ENCODE data around the gene MORC2. TPM values are rescaled to one million over a fixed set of nuclear protein-coding genes. Genes with fewer than 3 reads are reported as not detected.

Gene MORC2
- 39.3 and 72.1 TPM in 2 replicates for total RNA-seq (2011; cell fraction: chromatin; rRNA removed; ENCODE audit: low replicate concordance)
- total RNA-seq (2011; cell fraction: nucleolus; rRNA removed) = 17.2 and 19.9 TPM in 2 replicates
- total RNA-seq (2011; cell fraction: nucleoplasm; rRNA removed) = 24.6 and 25.3 TPM in 2 replicates
- total RNA-seq (2014; rRNA removed) = 17.8 and 20.0 TPM in 2 replicates
- total RNA-seq (2014; rRNA removed; fragmentation: Illumina TruSeq; extraction: Trizol) = 16.3 and 16.6 TPM in 2 replicates
- 15.8 and 16.7 TPM in 2 replicates for total RNA-seq (2015; rRNA removed; fragmentation: Illumina TruSeq; extraction: Trizol)
- 34.7 and 35.5 TPM in 2 replicates for total RNA-seq (2021)
- polyA plus RNA-seq (2011; rRNA removed) = 12.6 and 19.4 TPM in 2 replicates
- 5.1 and 10.8 TPM in 2 replicates for polyA plus RNA-seq (2011; cell fraction: cytosol; rRNA removed)
- 33.7 and 39.5 TPM in 2 replicates for polyA plus RNA-seq (2011; cell fraction: nucleus; rRNA removed)
- 25.6 and 28.0 TPM in 2 replicates for polyA plus RNA-seq (2012)
- 30.8 and 32.0 TPM in 2 replicates for polyA plus RNA-seq (2014; fragmentation: Illumina TruSeq; extraction: Trizol)
- polyA plus RNA-seq (2014; fragmentation: Nextera tagmentation; extraction: Ambion mirVana) = 1 to 10 TPM; 3.3 to 3.8 TPM
- polyA plus RNA-seq (2014; rRNA removed) = 24.0 and 25.0 TPM in 2 replicates
- 23.7 and 24.2 TPM in 2 replicates for polyA minus RNA-seq (2011; rRNA and poly(A)+ RNA removed)
- polyA minus RNA-seq (2011; cell fraction: cytosol; rRNA and poly(A)+ RNA removed) = 23.6 and 25.3 TPM in 2 replicates
- polyA minus RNA-seq (2011; cell fraction: nucleus; rRNA and poly(A)+ RNA removed) = 9.2 and 16.8 TPM in 2 replicates
- Bru-seq, nascent RNA = percentile 73 among the genes with signal in this experiment
- percentile 72 among the genes with signal in this experiment for BruChase-seq, experiment 1, labeled RNA remaining after a 2-hour chase
- percentile 74 among the genes with signal in this experiment for BruChase-seq, experiment 2, labeled RNA remaining after a 6-hour chase
- long read RNA-seq, experiment 1, full-length matches to known transcripts = 11 of 59 reads
- long read RNA-seq, experiment 1, partial matches to known transcripts = 32 of 59 reads
- long read RNA-seq, experiment 1, other reads (novel, unspliced or antisense) = 16 of 59 reads
- long read RNA-seq, experiment 2, full-length matches to known transcripts = 5 of 36 reads
- long read RNA-seq, experiment 2, partial matches to known transcripts = 20 of 36 reads
- long read RNA-seq, experiment 2, other reads (novel, unspliced or antisense) = 11 of 36 reads
- long read RNA-seq, experiment 3, full-length matches to known transcripts = 1 of 10 reads
- long read RNA-seq, experiment 3, partial matches to known transcripts = 5 of 10 reads
- long read RNA-seq, experiment 3, other reads (novel, unspliced or antisense) = 4 of 10 reads

DNA sequence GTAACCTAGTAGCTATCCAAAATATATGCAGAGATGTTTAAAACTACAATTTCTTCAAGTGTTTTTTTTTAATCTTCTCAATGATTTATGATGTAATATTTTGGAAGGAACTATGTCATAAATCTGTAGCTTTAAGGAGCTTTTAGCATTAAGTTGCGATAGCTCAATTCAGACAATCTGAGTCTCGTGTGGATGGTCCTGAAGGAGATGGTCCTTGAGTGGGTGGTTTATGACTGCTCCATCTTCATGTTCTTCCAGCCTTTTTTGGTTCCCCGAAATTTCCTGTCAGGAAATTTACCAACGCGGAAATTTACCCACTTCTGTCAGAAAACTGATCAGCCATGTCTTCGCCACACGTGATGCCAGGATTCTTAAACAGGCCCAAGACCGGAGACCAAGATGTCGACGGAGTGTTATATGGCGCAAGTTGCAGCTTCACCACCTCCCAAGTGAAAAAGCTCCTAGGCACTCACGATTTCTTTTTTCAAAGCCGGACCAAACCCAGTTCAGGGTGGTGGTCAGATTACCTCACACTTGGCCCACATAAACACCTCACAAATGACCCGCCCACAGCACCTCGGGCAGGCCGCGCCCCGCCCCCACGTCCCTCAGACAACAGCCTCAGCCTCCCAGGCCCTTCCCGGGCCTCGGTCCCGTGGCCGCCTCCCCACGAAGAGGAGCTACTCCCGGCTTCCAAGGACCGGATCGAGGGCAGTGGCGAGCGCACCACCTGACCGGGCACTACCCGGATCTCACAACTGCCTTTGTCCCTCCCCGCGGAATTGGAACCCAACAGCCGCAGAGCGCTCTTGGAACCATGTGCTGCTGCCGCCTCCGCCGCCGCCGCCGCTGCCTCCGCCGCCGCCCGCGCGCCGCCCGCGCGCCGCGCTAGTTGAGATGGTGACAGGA is at the start of gene MORC2:
TSS of gene MORC2 (minus strand) at position 760 of the 909 bp plus-strand sequence. CDS start 885 bp downstream, outside the sequence.
- peak; percentile 70 for FAIRE-seq
- H3K79me2 ChIP-seq (ENCODE audit: control insufficient read depth, insufficient read depth, low read length) = peaks cover 99% of the 10 kb centered on the region
- H3K9me1 ChIP-seq (ENCODE audit: control insufficient read depth, insufficient read depth, low read length) = no peaks in the 10 kb centered on the region
- H4K20me1 ChIP-seq (replicated peaks; ENCODE audit: control insufficient read depth, insufficient read depth, low read length) = peaks cover 18% of the 10 kb centered on the region; the same call in 1 of the 2 replicates
- in situ Hi-C loops (cut with MboI) (no loop called here), intact Hi-C loops (cut with micrococcal nuclease) (loop anchor here (2.0 to 5.0 kb wide), 2 partner anchors 94 to 117 kb away; no protein-coding TSS in a partner anchor)
- H3K9ac ChIP-seq (ENCODE audit: insufficient read depth in 1 of 2, low read depth in 2 of 2, low read length in 2 of 2) = peak within 1 kb of the TSS; percentile 85 to 95
- peaks cover 10 to 19% of the 10 kb centered on the region in 2 experiments; a peak in 4 of 5 replicates for H3K4me1 ChIP-seq (replicated peaks in 1 of 2; ENCODE audit: control insufficient read depth in 2 of 2, insufficient read depth in 2 of 2, low read length in 2 of 2)
- BruUV-seq (replicated peaks) = TSS peak; percentile 47
- H2AFZ ChIP-seq (ENCODE audit: low read depth, low read length) = peak within 1 kb of the TSS; percentile 82
- ChIA-PET CTCF (ENCODE audit: low intra/inter-chr PET ratio) (interaction anchor here (0.9 kb wide), 1 partner anchor 117 kb away, joined by 4 read pairs; no protein-coding TSS in a partner anchor), POLR2A (interaction anchor here (0.6 to 2.8 kb wide), 13 partner anchors 8 to 218 kb away, joined by 3 to 11 read pairs (median 4); partner anchors contain the start of gene SMTN)
- under 1% methylated on average over 49 of the region's 53 CpGs for WGBS (ENCODE audit: insufficient coverage, low coverage, missing lambda C conversion rate)
- H3K9me3 ChIP-seq (replicated peaks; ENCODE audit: control insufficient read depth, insufficient read depth, low read depth, low read length) = peaks cover 7% of the 10 kb centered on the region; the same call in 1 of the 2 replicates
- no peaks in the 10 kb centered on the region for H3K27me3 ChIP-seq (ENCODE audit: control insufficient read depth in 2 of 2, insufficient read depth in 2 of 2, low read length in 2 of 2)
- H3K36me3 ChIP-seq (ENCODE audit: control insufficient read depth, insufficient read depth, low read length) = peaks cover 62% of the 10 kb centered on the region
- peak within 1 kb of the TSS; percentile 90 for H3K4me3 ChIP-seq
- peak; percentile 69 for ATAC-seq
- peak within 1 kb of the TSS; percentile 92 for H3K27ac ChIP-seq (ENCODE audit: extremely low read depth, low read depth, low read length)
- peak; percentile 59 to 85 (median 68) for DNase-seq (ENCODE audit: extremely low read depth in 1 of 4, low spot score in 3 of 4)
- peak within 1 kb of the TSS; percentile 86 for H3K4me2 ChIP-seq (ENCODE audit: insufficient read depth, low read length)
- TF ChIP-seq YY1 (IDR thresholded peaks at IDR 0.05; ENCODE audit: borderline replicate concordance in 1 of 3, control insufficient read depth in 1 of 3, extremely low read depth in 1 of 3, insufficient read depth in 3 of 3, insufficient read length in 1 of 3, insufficient replicate concordance in 2 of 3, low read depth in 1 of 3, low read length in 2 of 3) = peak in 1 of 3 experiments; percentile 17
- TF ChIP-seq L3MBTL2 (IDR thresholded peaks at IDR 0.05) = peak; percentile 99
- TF ChIP-seq BHLHE40 (IDR thresholded peaks at IDR 0.05; ENCODE audit: low read length) = peak; percentile 23; the same call in 1 of the 2 replicates
- peak; percentile 38; the same call in 1 of the 2 replicates for TF ChIP-seq ZNF175 (CRISPR knock-in tag; IDR thresholded peaks at IDR 0.05; ENCODE audit: low read depth)
- TF ChIP-seq, protein P1, sequence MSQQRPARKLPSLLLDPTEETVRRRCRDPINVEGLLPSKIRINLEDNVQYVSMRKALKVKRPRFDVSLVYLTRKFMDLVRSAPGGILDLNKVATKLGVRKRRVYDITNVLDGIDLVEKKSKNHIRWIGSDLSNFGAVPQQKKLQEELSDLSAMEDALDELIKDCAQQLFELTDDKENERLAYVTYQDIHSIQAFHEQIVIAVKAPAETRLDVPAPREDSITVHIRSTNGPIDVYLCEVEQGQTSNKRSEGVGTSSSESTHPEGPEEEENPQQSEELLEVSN (IDR thresholded peaks at IDR 0.05; ENCODE audit: borderline replicate concordance in 1 of 2, extremely low read depth in 1 of 2, insufficient read depth in 1 of 2, insufficient read length in 1 of 2, low read depth in 1 of 2, low read length in 1 of 2, poor library complexity in 1 of 2, severe bottlenecking in 1 of 2) = peak; percentile 79 to 90
- TF ChIP-seq RBM22 (IDR thresholded peaks at IDR 0.05; ENCODE audit: low read depth, low read length, poor library complexity, severe bottlenecking) = peak; percentile 12
- no peak for TF ChIP-seq ZNF277 (CRISPR knock-in tag; IDR thresholded peaks at IDR 0.05; ENCODE audit: borderline replicate concordance)
- no peak for TF ChIP-seq CBX2 (IDR thresholded peaks at IDR 0.05; ENCODE audit: insufficient read depth, low read length, poor library complexity, severe bottlenecking)
- TF ChIP-seq PURB (CRISPR knock-in tag; IDR thresholded peaks at IDR 0.05; ENCODE audit: low read depth) = no peak

Measured in K562 (cell line).